ENCODE results near the gene PHF21A.

GRCh38 chr11:45924036-45924915 lies 197.0 kb downstream of the PHF21A start:
- TF ChIP-seq CTCF (IDR thresholded peaks at IDR 0.05) (no peak), POLR2A (IDR thresholded peaks at IDR 0.05) (no peak), POLR2AphosphoS5 (IDR thresholded peaks at IDR 0.05; ENCODE audit: insufficient read depth in 1 of 2, low read depth in 1 of 2) (no peak)
